HepG2 (cell line): ENCODE results near the gene SOCS1.
A peak's percentile ranks its signal among the peaks of the same experiment; 100 is the strongest.

Source experiments
- BHLHE40 ChIP-seq: IDR thresholded peaks from 2 replicates; pipeline ENCODE4 v1.6.1; 2011; ENCODE audit warnings: low read length, improper control_type of control experiment
- POLR2A ChIP-seq, 2 experiments: IDR thresholded peaks; 2 replicates each; pipeline ENCODE4 v1.6.1; 2011; ENCODE audit warnings: low read depth in 2 of 2, low read length in 2 of 2, mild to moderate bottlenecking in 1 of 2, moderate library complexity in 1 of 2; ENCODE audit not compliant: insufficient read depth in 1 of 2
- SMAD1 ChIP-seq: sonication (generic); formaldehyde crosslinking; IDR thresholded peaks from 2 replicates; pipeline ENCODE4 v1.4.0; 2020; ENCODE audit warnings: missing genetic modification reagents, low read depth, mild to moderate bottlenecking, borderline replicate concordance
- TCF7L2 ChIP-seq: IDR thresholded peaks from 2 replicates; pipeline ENCODE4 v1.6.1; 2011; ENCODE audit warnings: mild to moderate bottlenecking, low read depth, low read length, moderate library complexity
- ZNF766 ChIP-seq: sonication (generic); formaldehyde crosslinking; IDR thresholded peaks from 2 replicates; pipeline ENCODE4 v1.5.0; 2020; ENCODE audit warnings: missing genetic modification reagents, borderline replicate concordance
- ZSCAN20 ChIP-seq: sonication (generic); formaldehyde crosslinking; IDR thresholded peaks from 2 replicates; pipeline ENCODE4 v1.4.0; 2020; ENCODE audit warnings: missing genetic modification reagents, mild to moderate bottlenecking, borderline replicate concordance
- TF ChIP-seq, protein P1 (sequence below): sonication (generic); formaldehyde crosslinking; IDR thresholded peaks from 2 replicates; pipeline ENCODE4 v1.4.0; 2020; ENCODE audit warnings: missing genetic modification reagents
- TF ChIP-seq, protein P2 (sequence below): sonication (generic); formaldehyde crosslinking; IDR thresholded peaks from 2 replicates; pipeline ENCODE4 v1.5.0; 2020; ENCODE audit warnings: mild to moderate bottlenecking, missing genetic modification reagents, moderate library complexity
- TF ChIP-seq, protein P3 (sequence below): sonication (generic); formaldehyde crosslinking; IDR thresholded peaks from 2 replicates; pipeline ENCODE4 v1.8.0; 2022; ENCODE audit warnings: mild to moderate bottlenecking, missing genetic modification reagents, borderline replicate concordance
- TF ChIP-seq, protein P4 (sequence below): sonication (generic); formaldehyde crosslinking; IDR thresholded peaks from 2 replicates; pipeline ENCODE4 v1.8.0; 2022; ENCODE audit warnings: missing genetic modification reagents, low read depth, mild to moderate bottlenecking, borderline replicate concordance

DNA sequence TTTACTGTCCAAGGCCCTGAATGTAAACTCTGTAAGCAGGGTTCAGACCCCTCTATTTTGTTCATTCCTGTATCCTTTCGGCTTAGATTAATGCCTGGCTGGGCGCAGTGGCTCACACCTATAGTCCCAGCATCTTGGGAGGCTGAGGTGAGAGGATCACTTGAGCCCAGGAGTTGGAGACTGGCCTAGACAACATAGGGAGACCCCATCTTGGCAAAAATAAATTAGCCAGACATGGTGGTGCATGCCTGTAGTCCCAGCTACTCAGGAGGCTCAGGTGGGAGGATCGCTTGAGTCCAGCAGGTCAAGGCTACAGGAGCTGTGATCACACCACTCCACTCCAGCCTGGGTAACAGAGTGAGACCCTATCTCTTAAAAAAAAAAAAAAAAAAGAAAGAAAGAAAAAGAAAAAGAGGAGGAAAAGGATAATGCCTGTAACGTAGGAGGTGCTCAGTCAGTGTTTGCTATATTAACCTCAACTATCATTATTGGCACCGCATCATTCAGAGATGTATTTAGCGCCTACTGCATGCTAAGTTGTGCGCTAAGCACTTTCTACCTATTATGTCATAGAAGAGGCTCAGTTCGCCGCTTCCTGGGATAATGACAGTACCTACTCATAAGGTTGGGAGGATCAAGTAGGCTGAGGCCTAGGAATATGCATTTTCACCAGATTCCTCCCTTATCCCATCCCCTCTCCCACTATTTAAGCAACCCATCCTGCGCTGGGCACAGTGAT is 5.0 kb downstream of the SOCS1 start:
- TF ChIP-seq BHLHE40 = no peak
- TF ChIP-seq, protein P1, sequence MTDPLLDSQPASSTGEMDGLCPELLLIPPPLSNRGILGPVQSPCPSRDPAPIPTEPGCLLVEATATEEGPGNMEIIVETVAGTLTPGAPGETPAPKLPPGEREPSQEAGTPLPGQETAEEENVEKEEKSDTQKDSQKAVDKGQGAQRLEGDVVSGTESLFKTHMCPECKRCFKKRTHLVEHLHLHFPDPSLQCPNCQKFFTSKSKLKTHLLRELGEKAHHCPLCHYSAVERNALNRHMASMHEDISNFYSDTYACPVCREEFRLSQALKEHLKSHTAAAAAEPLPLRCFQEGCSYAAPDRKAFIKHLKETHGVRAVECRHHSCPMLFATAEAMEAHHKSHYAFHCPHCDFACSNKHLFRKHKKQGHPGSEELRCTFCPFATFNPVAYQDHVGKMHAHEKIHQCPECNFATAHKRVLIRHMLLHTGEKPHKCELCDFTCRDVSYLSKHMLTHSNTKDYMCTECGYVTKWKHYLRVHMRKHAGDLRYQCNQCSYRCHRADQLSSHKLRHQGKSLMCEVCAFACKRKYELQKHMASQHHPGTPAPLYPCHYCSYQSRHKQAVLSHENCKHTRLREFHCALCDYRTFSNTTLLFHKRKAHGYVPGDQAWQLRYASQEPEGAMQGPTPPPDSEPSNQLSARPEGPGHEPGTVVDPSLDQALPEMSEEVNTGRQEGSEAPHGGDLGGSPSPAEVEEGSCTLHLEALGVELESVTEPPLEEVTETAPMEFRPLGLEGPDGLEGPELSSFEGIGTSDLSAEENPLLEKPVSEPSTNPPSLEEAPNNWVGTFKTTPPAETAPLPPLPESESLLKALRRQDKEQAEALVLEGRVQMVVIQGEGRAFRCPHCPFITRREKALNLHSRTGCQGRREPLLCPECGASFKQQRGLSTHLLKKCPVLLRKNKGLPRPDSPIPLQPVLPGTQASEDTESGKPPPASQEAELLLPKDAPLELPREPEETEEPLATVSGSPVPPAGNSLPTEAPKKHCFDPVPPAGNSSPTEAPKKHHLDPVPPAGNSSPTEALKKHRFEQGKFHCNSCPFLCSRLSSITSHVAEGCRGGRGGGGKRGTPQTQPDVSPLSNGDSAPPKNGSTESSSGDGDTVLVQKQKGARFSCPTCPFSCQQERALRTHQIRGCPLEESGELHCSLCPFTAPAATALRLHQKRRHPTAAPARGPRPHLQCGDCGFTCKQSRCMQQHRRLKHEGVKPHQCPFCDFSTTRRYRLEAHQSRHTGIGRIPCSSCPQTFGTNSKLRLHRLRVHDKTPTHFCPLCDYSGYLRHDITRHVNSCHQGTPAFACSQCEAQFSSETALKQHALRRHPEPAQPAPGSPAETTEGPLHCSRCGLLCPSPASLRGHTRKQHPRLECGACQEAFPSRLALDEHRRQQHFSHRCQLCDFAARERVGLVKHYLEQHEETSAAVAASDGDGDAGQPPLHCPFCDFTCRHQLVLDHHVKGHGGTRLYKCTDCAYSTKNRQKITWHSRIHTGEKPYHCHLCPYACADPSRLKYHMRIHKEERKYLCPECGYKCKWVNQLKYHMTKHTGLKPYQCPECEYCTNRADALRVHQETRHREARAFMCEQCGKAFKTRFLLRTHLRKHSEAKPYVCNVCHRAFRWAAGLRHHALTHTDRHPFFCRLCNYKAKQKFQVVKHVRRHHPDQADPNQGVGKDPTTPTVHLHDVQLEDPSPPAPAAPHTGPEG (CRISPR knock-in tag) = 0 out of 2 replicates have a peak, but pooled peaks have one; percentile 23
- TF ChIP-seq ZSCAN20 (CRISPR knock-in tag) = no peak
- TF ChIP-seq, protein P2, sequence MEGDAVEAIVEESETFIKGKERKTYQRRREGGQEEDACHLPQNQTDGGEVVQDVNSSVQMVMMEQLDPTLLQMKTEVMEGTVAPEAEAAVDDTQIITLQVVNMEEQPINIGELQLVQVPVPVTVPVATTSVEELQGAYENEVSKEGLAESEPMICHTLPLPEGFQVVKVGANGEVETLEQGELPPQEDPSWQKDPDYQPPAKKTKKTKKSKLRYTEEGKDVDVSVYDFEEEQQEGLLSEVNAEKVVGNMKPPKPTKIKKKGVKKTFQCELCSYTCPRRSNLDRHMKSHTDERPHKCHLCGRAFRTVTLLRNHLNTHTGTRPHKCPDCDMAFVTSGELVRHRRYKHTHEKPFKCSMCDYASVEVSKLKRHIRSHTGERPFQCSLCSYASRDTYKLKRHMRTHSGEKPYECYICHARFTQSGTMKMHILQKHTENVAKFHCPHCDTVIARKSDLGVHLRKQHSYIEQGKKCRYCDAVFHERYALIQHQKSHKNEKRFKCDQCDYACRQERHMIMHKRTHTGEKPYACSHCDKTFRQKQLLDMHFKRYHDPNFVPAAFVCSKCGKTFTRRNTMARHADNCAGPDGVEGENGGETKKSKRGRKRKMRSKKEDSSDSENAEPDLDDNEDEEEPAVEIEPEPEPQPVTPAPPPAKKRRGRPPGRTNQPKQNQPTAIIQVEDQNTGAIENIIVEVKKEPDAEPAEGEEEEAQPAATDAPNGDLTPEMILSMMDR (CRISPR knock-in tag) = no peak
- TF ChIP-seq, protein P3, sequence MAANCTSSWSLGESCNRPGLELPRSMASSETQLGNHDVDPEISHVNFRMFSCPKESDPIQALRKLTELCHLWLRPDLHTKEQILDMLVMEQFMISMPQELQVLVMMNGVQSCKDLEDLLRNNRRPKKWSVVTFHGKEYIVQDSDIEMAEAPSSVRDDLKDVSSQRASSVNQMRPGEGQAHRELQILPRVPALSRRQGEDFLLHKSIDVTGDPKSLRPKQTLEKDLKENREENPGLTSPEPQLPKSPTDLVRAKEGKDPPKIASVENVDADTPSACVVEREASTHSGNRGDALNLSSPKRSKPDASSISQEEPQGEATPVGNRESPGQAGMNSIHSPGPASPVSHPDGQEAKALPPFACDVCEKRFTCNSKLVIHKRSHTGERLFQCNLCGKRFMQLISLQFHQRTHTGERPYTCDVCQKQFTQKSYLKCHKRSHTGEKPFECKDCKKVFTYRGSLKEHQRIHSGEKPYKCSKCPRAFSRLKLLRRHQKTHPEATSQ (CRISPR knock-in tag) = no peak
- no peak for TF ChIP-seq SMAD1 (CRISPR knock-in tag)
- TF ChIP-seq ZNF766 (CRISPR knock-in tag) = no peak
- TF ChIP-seq, protein P4, sequence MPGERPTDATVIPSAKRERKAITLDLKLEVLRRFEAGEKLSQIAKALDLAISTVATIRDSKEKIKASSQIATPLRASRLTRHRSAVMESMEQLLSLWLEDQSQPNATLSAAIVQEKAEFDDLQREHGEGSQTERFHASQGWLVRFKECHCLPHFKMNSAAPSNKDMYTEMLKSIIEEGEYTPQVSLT (CRISPR knock-in tag) = no peak
- no peak for TF ChIP-seq TCF7L2
- peak in 1 of 2 experiments; percentile 8; a peak in 1 of 4 replicates for TF ChIP-seq POLR2A (IDR thresholded peaks at IDR 0.05; ENCODE audit: insufficient read depth in 1 of 2, low read depth in 2 of 2, low read length in 2 of 2)
